Activated effector memory CD4-positive, alpha-beta T cell treated with anti-CD3 and anti-CD28 coated beads, Interleukin-2, amount 50 U/mL, for 16 hours (primary cell): ENCODE measurements around the gene NDRG4.

ENCODE experiments used
- DNase-seq: peaks from one replicate; pipeline ENCODE4 v3.0.0-alpha.2; 2020

The NDRG4 gene

DNA sequence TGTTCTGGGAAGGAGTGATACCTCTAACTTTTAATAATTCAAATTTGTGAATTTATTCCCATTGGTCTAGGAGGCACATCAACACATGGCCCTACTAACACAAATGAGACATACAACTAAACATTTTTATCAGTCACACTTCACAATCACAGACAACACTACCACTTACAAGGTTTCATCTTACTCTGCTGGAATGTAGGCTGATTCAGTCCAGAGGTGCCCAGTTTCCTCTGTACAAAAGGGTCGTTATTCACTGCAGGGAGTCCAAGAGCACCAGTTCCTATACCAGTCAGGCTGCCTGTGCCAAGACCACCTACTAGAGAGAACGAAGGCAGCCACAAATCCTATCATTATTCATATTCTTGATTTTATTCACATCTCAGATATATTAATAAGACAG is 56.7 kb downstream of the NDRG4 start:
- DNase-seq = no peak
